ENCODE measurements around the gene RABEP1. TPM values are rescaled to one million over a fixed set of nuclear protein-coding genes. Genes with fewer than 3 reads are reported as not detected.

RABEP1 gene
- polyA plus RNA-seq, 1 donor from 2014 or later = 20.7 TPM

Other genes with a start within 250 kb of the RABEP1 start
- not detected for gene SLC52A1, start 246.9 kb upstream of the RABEP1 start, polyA plus RNA-seq (ENCODE audit: insufficient read depth, low read depth, low replicate concordance)
- gene ZFP3, start 203.8 kb upstream of the RABEP1 start, polyA plus RNA-seq (ENCODE audit: insufficient read depth, low read depth, low replicate concordance) = 3.6 TPM
- 30.9 TPM for gene ZNF232, start 170.4 kb upstream of the RABEP1 start, polyA plus RNA-seq (ENCODE audit: insufficient read depth, low read depth, low replicate concordance)
- 0.05 TPM for gene USP6, start 166.3 kb upstream of the RABEP1 start, polyA plus RNA-seq (ENCODE audit: insufficient read depth, low read depth, low replicate concordance)
- 3.5 TPM for gene ZNF594, start 90.4 kb upstream of the RABEP1 start, polyA plus RNA-seq (ENCODE audit: insufficient read depth, low read depth, low replicate concordance)
- 0.44 TPM for gene SCIMP, start 47.4 kb upstream of the RABEP1 start, polyA plus RNA-seq (ENCODE audit: insufficient read depth, low read depth, low replicate concordance)
- 52.7 TPM for gene NUP88, start 137.4 kb downstream of the RABEP1 start, polyA plus RNA-seq (ENCODE audit: insufficient read depth, low read depth, low replicate concordance)
- 54.7 TPM for gene RPAIN, start 137.9 kb downstream of the RABEP1 start, polyA plus RNA-seq (ENCODE audit: insufficient read depth, low read depth, low replicate concordance)
- 146 TPM for gene C1QBP, start 156.9 kb downstream of the RABEP1 start, polyA plus RNA-seq (ENCODE audit: insufficient read depth, low read depth, low replicate concordance)
- gene DHX33, start 186.7 kb downstream of the RABEP1 start, polyA plus RNA-seq (ENCODE audit: insufficient read depth, low read depth, low replicate concordance) = 10.9 TPM
- 32.7 TPM for gene DERL2, start 203.9 kb downstream of the RABEP1 start, polyA plus RNA-seq (ENCODE audit: insufficient read depth, low read depth, low replicate concordance)
- 16.9 TPM for gene MIS12, start 204.3 kb downstream of the RABEP1 start, polyA plus RNA-seq (ENCODE audit: insufficient read depth, low read depth, low replicate concordance)